ENCODE data around the gene KLF7.

- TF ChIP-seq TCF4 (CRISPR knock-in tag; IDR thresholded peaks at IDR 0.05; ENCODE audit: borderline replicate concordance) (no peak), PATZ1 (CRISPR knock-in tag; IDR thresholded peaks at IDR 0.05; ENCODE audit: borderline replicate concordance) (no peak), BACH2 (CRISPR knock-in tag; IDR thresholded peaks at IDR 0.05; ENCODE audit: borderline replicate concordance) (no peak), ARNTL (CRISPR knock-in tag; IDR thresholded peaks at IDR 0.05; ENCODE audit: borderline replicate concordance, low read depth) (no peak), ZNF8 (CRISPR knock-in tag; IDR thresholded peaks at IDR 0.05) (no peak), GLIS3 (CRISPR knock-in tag; IDR thresholded peaks at IDR 0.05) (no peak), CREB5 (CRISPR knock-in tag; IDR thresholded peaks at IDR 0.05; ENCODE audit: low read depth) (no peak)
Observed at GRCh38 chr2:207095963-207096362, 69.8 kb downstream of the KLF7 start.
